PC-3 (cell line): ENCODE results near the gene IYD. TPM values are rescaled to one million over a fixed set of nuclear protein-coding genes. Genes with fewer than 3 reads are reported as not detected.

ENCODE experiments used
- ATAC-seq: fragments of 200-7000 bp; cut with Tn5 transposase; 2 replicates; pipeline ENCODE4 v1.9.1; 2020; ENCODE audit warnings: mild to moderate bottlenecking, moderate library complexity
- BruUV-seq: library from RNA; stranded (reverse); fragments of 400-500 nt; replicated peaks from 2 replicates; lab custom pipeline; 2021; lab: Mats Ljungman, UMichigan
- CTCF ChIA-PET: fragments of 300-600 bp; sonication (Branson Sonifier 250); formaldehyde crosslinking; loops from one replicate; lab custom pipeline; 2022; ENCODE audit warnings: antibody characterized with exemption; lab: Charles Lee
- POLR2A ChIA-PET: fragments of 300-600 bp; sonication (Branson Sonifier 250); formaldehyde crosslinking; loops from one replicate; lab custom pipeline; 2022; ENCODE audit warnings: antibody characterized with exemption; ENCODE audit not compliant: unreplicated experiment; lab: Charles Lee
- DNase-seq: peaks from one replicate; pipeline ENCODE4 v3.0.0-alpha.2; 2015
- H2AFZ ChIP-seq: fragments of 300-600 bp; sonication (generic); 2 replicates; pipeline ENCODE4 v1.6.0; 2016; ENCODE audit warnings: antibody characterized with exemption, low read length
- H3F3A ChIP-seq: fragments of 300-600 bp; sonication (generic); one replicate; pipeline ENCODE4 v1.6.0; 2017; ENCODE audit warnings: antibody characterized with exemption, low read length, control low read depth, mild to moderate bottlenecking; ENCODE audit not compliant: unreplicated experiment
- H3K27ac ChIP-seq: fragments of 300-600 bp; sonication (generic); 2 replicates; pipeline ENCODE4 v1.5.1; 2016; ENCODE audit warnings: mild to moderate bottlenecking, low read length
- H3K27me3 ChIP-seq: fragments of 300-600 bp; sonication (generic); 2 replicates; pipeline ENCODE4 v1.6.1; 2016; ENCODE audit warnings: low read length, mixed read lengths
- H3K36me3 ChIP-seq: fragments of 300-600 bp; sonication (generic); 2 replicates; pipeline ENCODE4 v1.6.1; 2016; ENCODE audit warnings: low read depth, mixed run types, low read length, mixed read lengths
- H3K4me1 ChIP-seq: fragments of 300-600 bp; sonication (generic); 2 replicates; pipeline ENCODE4 v1.5.1; 2016; ENCODE audit warnings: low read length; ENCODE audit not compliant: insufficient read depth
- H3K4me2 ChIP-seq: fragments of 300-600 bp; sonication (generic); 2 replicates; pipeline ENCODE4 v1.6.0; 2016; ENCODE audit warnings: low read length
- H3K4me3 ChIP-seq: fragments of 300-600 bp; sonication (generic); 2 replicates; pipeline ENCODE4 v1.5.1; 2016; ENCODE audit warnings: mild to moderate bottlenecking, low read length, mixed read lengths
- H3K79me2 ChIP-seq: fragments of 300-600 bp; sonication (generic); 2 replicates; pipeline ENCODE4 v1.6.1; 2017; ENCODE audit warnings: low read length, mixed read lengths
- H3K9ac ChIP-seq: fragments of 300-600 bp; sonication (generic); 2 replicates; pipeline ENCODE4 v1.6.0; 2016; ENCODE audit warnings: mild to moderate bottlenecking, low read length
- H3K9me2 ChIP-seq: fragments of 300-600 bp; sonication (generic); replicated peaks from 2 replicates; pipeline ENCODE4 v1.6.1; 2016; ENCODE audit warnings: mixed run types, low read length, mixed read lengths
- H3K9me3 ChIP-seq: fragments of 300-600 bp; sonication (generic); 2 replicates; pipeline ENCODE4 v1.6.1; 2016; ENCODE audit warnings: low read length, mixed read lengths
- H4K20me1 ChIP-seq: fragments of 300-600 bp; sonication (generic); 2 replicates; pipeline ENCODE4 v1.6.1; 2016; ENCODE audit warnings: low read length, mixed read lengths
- CTCF ChIP-seq: fragments of 300-600 bp; sonication (generic); conservative IDR thresholded peaks from 2 replicates; pipeline ENCODE4 v1.5.1; 2017; ENCODE audit warnings: antibody characterized with exemption, low read depth, mild to moderate bottlenecking, low read length
- EZH2 ChIP-seq: fragments of 300-600 bp; sonication (generic); IDR thresholded peaks from one replicate; pipeline ENCODE4 v1.6.1; 2017; ENCODE audit warnings: antibody characterized with exemption, mild to moderate bottlenecking, low read length; ENCODE audit not compliant: unreplicated experiment
- EZH2phosphoT487 ChIP-seq: fragments of 300-600 bp; sonication (generic); IDR thresholded peaks from 2 replicates; pipeline ENCODE4 v1.6.1; 2018; ENCODE audit warnings: mild to moderate bottlenecking, antibody characterized with exemption, low read length, borderline replicate concordance
- intact Hi-C: fragments of 100-400 bp; cut with micrococcal nuclease; formaldehyde crosslinking; loops from 2 replicates; pipeline ENCODE4 v1.9.0; 2023
- total RNA-seq: library from RNA; depleted of rRNA; stranded (reverse); fragments of >200 nt; gene quantifications from 2 replicates; pipeline ENCODE4 v1.2.3, GENCODE V29; 2014

Gene IYD
- total RNA-seq, 1 experiment from 2014 or later = 0.04 TPM

GRCh38 chr6:150430815-150431214 lies 62.0 kb downstream of the IYD start:
- Histone ChIP-seq H3F3A (no peaks in the 10 kb centered on the region), H3K4me1 (no peaks in the 10 kb centered on the region), H4K20me1 (no peaks in the 10 kb centered on the region), H3K4me2 (no peak overlapping the region), H3K9me3 (no peaks in the 10 kb centered on the region), H3K9ac (no peak overlapping the region), H2AFZ (no peak overlapping the region), H3K27ac (no peak overlapping the region), H3K79me2 (no peaks in the 10 kb centered on the region), H3K9me2 (no peaks in the 10 kb centered on the region), H3K36me3 (no peaks in the 10 kb centered on the region), H3K27me3 (no peaks in the 10 kb centered on the region), H3K4me3 (no peak overlapping the region)
- no peak for ATAC-seq
- POLR2A ChIA-PET = no interaction called here
- no TSS peak for BruUV-seq
- TF ChIP-seq EZH2phosphoT487 (no peak), CTCF (no peak), EZH2 (no peak)
- no peak for DNase-seq
- intact Hi-C loops = no loop called here
- CTCF ChIA-PET = no interaction called here

GRCh38 chr6:150435360-150435759 lies 66.5 kb downstream of the IYD start:
- intact Hi-C loops = no loop called here
- H3K27ac ChIP-seq = no peak overlapping the region
- H3K9ac ChIP-seq = no peak overlapping the region
- no peak for TF ChIP-seq EZH2phosphoT487
- no peak for TF ChIP-seq CTCF
- TF ChIP-seq EZH2 = no peak
- no peaks in the 10 kb centered on the region for H3F3A ChIP-seq
- no peaks in the 10 kb centered on the region for H3K9me3 ChIP-seq
- ATAC-seq (no peak), DNase-seq (no peak)
- no peaks in the 10 kb centered on the region for H4K20me1 ChIP-seq
- ChIA-PET POLR2A (no interaction called here), CTCF (no interaction called here)
- BruUV-seq = no TSS peak
- no peak overlapping the region for H3K4me3 ChIP-seq
- no peak overlapping the region for H2AFZ ChIP-seq
- H3K9me2 ChIP-seq = no peaks in the 10 kb centered on the region
- no peaks in the 10 kb centered on the region for H3K27me3 ChIP-seq
- H3K4me1 ChIP-seq = no peaks in the 10 kb centered on the region
- H3K36me3 ChIP-seq = no peaks in the 10 kb centered on the region
- no peaks in the 10 kb centered on the region for H3K79me2 ChIP-seq
- H3K4me2 ChIP-seq = no peak overlapping the region

GRCh38 chr6:150435832-150436231 lies 67.0 kb downstream of the IYD start:
- Histone ChIP-seq H2AFZ (no peak overlapping the region), H3K9me2 (no peaks in the 10 kb centered on the region), H3K4me3 (no peak overlapping the region), H3K4me1 (no peaks in the 10 kb centered on the region), H3K9ac (no peak overlapping the region), H4K20me1 (no peaks in the 10 kb centered on the region), H3K27me3 (no peaks in the 10 kb centered on the region), H3K27ac (no peak overlapping the region), H3K79me2 (no peaks in the 10 kb centered on the region), H3K9me3 (no peaks in the 10 kb centered on the region), H3F3A (no peaks in the 10 kb centered on the region), H3K36me3 (no peaks in the 10 kb centered on the region), H3K4me2 (no peak overlapping the region)
- ATAC-seq = no peak
- BruUV-seq = no TSS peak
- CTCF ChIA-PET = no interaction called here
- intact Hi-C loops = no loop called here
- TF ChIP-seq EZH2phosphoT487 (no peak), CTCF (no peak), EZH2 (no peak)
- POLR2A ChIA-PET = no interaction called here
- no peak for DNase-seq
